ENCODE measurements around the gene SLC34A3. TPM values are rescaled to one million over a fixed set of nuclear protein-coding genes. Genes with fewer than 3 reads are reported as not detected.
A peak's percentile ranks its signal among the peaks of the same experiment; 100 is the strongest.

The SLC34A3 gene
- total RNA-seq, 1 donor from 2014 or later: not detected

DNA sequence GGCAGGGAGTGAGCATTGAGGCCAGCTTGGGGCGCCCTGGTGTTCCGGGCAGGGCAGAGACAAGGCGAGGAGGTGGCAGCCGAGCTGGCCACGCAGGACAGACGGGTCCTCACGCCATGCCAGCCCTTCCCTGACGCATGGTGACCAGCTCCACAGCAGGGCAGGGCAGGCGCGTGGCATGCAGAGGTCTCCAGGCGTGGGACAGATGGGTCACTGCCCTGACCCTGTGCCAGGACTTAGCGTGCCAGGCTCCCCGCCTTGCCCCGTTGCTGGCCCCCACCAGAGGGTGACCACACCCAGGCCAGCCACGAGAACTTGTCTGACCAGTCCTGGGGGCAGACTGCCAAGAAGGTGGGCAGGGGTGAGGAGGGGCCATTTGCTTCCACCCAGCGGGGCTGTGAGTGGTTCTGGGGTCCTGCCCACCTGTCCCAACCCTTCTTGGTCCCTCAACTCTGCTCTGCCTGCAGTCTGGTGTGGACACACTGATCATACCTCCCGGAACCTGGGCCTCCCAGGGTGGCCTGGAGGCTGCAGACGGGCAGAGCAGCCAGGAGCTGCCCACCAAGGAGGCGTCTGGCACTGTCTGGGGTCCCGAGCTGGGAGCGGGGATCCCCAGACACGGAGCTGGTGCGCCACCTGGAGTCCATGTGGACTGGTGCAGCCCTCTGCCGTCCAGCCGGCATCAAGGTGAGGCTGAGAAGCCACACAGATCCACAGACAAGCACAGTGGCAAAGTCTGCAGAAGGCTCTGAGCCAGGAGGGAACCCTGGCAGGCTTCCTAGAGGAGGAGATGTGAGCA is 3.4 kb upstream of the SLC34A3 start, which contains the start of gene RNF224:
Gene RNF224 (plus strand): TSS at position 449 of the 799 bp plus-strand sequence. CDS start 834 bp downstream, outside the sequence.
- DNase-seq: peak; percentile 74
- peak; percentile 41 for ATAC-seq (ENCODE audit: low read depth)
- H3K9me3 Mint-ChIP-seq: no peaks in the 10 kb centered on the region
- intact Hi-C loops (cut with micrococcal nuclease): loop anchor here (1.0 to 10.0 kb wide), 5 partner anchors 38 to 342 kb away; partner anchors contain the start of genes C8G, FBXW5, NPDC1 and TRAF2
- peaks cover 2% of the 10 kb centered on the region for H3K27me3 Mint-ChIP-seq
- POLR2A ChIA-PET: interaction anchor here (0.6 to 1.9 kb wide), 10 partner anchors 13 to 181 kb away, joined by 3 to 10 read pairs (median 4); partner anchors contain the start of genes ANAPC2, MAN1B1, NDOR1 and NPDC1
- no peaks in the 10 kb centered on the region for H3K36me3 Mint-ChIP-seq (ENCODE audit: low read depth)
- H3K4me3 Mint-ChIP-seq: no peak within 1 kb of the TSS
- CTCF ChIA-PET: interaction anchor here (0.9 to 4.1 kb wide), 12 partner anchors 9 to 198 kb away, joined by 3 to 21 read pairs (median 5); partner anchors contain the start of genes ANAPC2, DPP7, NDOR1 and NPDC1
- TF ChIP-seq CTCF (IDR thresholded peaks at IDR 0.05): no peak
- peaks cover 18% of the 10 kb centered on the region for H3K4me1 Mint-ChIP-seq
- H3K27ac Mint-ChIP-seq: peak within 1 kb of the TSS; percentile 35

DNA sequence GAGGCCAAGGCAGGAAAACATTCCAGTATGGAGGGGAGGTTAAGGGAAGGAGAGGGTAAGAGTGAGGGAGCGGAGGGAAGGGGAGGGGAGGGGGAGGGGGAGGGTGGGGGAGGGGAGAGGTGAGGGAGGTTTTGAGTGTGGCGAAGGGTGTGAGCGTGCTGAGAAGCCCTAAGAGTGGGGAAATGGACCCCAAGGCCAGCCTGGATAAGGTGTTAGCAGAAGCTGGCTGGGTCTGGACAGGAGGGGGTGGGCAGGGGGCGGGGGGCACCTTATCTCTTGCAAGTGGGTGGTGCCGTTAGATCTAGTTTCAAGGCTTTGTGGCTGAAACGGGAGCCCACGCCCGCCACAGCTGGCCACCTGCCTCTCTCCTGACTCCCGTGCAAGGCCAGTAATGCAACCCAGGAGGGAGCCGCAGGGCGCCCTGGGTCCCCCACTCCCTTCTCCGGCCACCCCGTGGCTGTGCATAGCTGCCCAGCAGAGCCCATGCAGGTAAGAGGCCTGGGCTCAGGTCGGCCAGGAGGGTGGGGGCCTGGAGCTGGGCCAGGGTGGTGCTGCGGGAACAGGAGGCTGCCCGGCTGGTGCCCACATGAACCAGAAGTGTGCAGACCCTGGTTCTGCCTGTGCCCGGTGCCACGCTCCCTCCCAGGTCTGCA is 2.7 kb upstream of the SLC34A3 start:
- POLR2A ChIA-PET: interaction anchor here (0.6 to 1.9 kb wide), 6 partner anchors 23 to 181 kb away, joined by 3 to 10 read pairs (median 4); partner anchors contain the start of genes ANAPC2, MAN1B1, NDOR1 and SSNA1
- intact Hi-C loops (cut with micrococcal nuclease): loop anchor here (1.0 to 10.0 kb wide), 5 partner anchors 39 to 343 kb away; partner anchors contain the start of genes C8G, FBXW5, NPDC1 and TRAF2
- H3K27me3 Mint-ChIP-seq: peaks cover 2% of the 10 kb centered on the region
- H3K4me3 Mint-ChIP-seq: no peak overlapping the region
- no peak for ATAC-seq (ENCODE audit: low read depth)
- peak overlapping the region; percentile 15 for H3K27ac Mint-ChIP-seq
- no peak for TF ChIP-seq CTCF (IDR thresholded peaks at IDR 0.05)
- H3K9me3 Mint-ChIP-seq: no peaks in the 10 kb centered on the region
- CTCF ChIA-PET: interaction anchor here (0.9 to 4.1 kb wide), 9 partner anchors 8 to 199 kb away, joined by 3 to 21 read pairs (median 10); partner anchors contain the start of genes ANAPC2, NPDC1 and SSNA1
- no peaks in the 10 kb centered on the region for H3K36me3 Mint-ChIP-seq (ENCODE audit: low read depth)
- peaks cover 16% of the 10 kb centered on the region for H3K4me1 Mint-ChIP-seq
- DNase-seq: no peak

DNA sequence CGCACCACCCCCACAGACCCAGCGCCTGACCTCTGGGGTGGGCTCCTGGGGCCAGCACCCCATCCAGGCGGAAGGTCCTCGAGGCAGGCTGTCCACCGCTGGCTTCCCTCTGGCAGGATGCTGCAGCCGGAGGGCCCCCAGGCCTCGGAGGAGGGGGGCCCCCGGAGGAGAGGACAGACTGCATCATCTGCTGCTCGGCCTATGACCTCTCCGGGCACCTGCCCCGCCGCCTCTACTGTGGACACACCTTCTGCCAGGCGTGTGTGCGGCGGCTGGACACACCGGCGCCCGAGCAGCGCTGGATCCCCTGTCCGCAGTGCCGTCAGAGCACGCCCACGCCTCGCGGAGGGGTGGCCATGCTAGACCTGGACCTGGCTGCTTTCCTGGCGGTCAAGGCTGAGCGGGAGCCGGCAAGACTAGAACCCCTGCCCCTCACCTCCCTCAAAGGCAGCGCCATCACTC is 2.2 kb upstream of the SLC34A3 start:
- ChIA-PET CTCF (interaction anchor here (4.1 kb wide), 1 partner anchor 182 kb away, joined by 21 read pairs; the partner anchor contains the start of gene NPDC1), POLR2A (interaction anchor here (1.0 to 1.9 kb wide), 3 partner anchors 39 to 182 kb away, joined by 3 to 10 read pairs (median 4); partner anchors contain the start of genes ANAPC2 and SSNA1)
- DNase-seq (no peak), ATAC-seq (ENCODE audit: low read depth) (no peak)
- intact Hi-C loops (cut with micrococcal nuclease): loop anchor here (10.0 kb wide), 2 partner anchors 284 to 344 kb away; partner anchors contain the start of genes C8G, FBXW5 and TRAF2
- H3K4me1 Mint-ChIP-seq: peaks cover 12% of the 10 kb centered on the region
- H3K27ac Mint-ChIP-seq: no peak overlapping the region
- peaks cover 2% of the 10 kb centered on the region for H3K27me3 Mint-ChIP-seq
- no peak overlapping the region for H3K4me3 Mint-ChIP-seq
- H3K36me3 Mint-ChIP-seq (ENCODE audit: low read depth): no peaks in the 10 kb centered on the region
- H3K9me3 Mint-ChIP-seq: no peaks in the 10 kb centered on the region
- no peak for TF ChIP-seq CTCF (IDR thresholded peaks at IDR 0.05)

- H3K4me3 Mint-ChIP-seq: no peak overlapping the region
- CTCF ChIA-PET: interaction anchor here (1.5 kb wide), 1 partner anchor 200 kb away, joined by 3 read pairs; no protein-coding TSS in a partner anchor
- no peak for DNase-seq
- peaks cover 2% of the 10 kb centered on the region for H3K27me3 Mint-ChIP-seq
- H3K36me3 Mint-ChIP-seq (ENCODE audit: low read depth): no peaks in the 10 kb centered on the region
- no peaks in the 10 kb centered on the region for H3K9me3 Mint-ChIP-seq
- intact Hi-C loops (cut with micrococcal nuclease): loop anchor here (10.0 kb wide), 2 partner anchors 284 to 344 kb away; partner anchors contain the start of genes C8G, FBXW5 and TRAF2
- H3K4me1 Mint-ChIP-seq: peaks cover 11% of the 10 kb centered on the region
- ATAC-seq (ENCODE audit: low read depth): no peak
- no peak overlapping the region for H3K27ac Mint-ChIP-seq
- TF ChIP-seq CTCF (IDR thresholded peaks at IDR 0.05): no peak
- POLR2A ChIA-PET: no interaction called here
Observed at GRCh38 chr9:137228968-137229896, 1.5 kb upstream of the SLC34A3 start.

Data from activated B cell treated with CpG ODN at 0.5 μM for 24 hours (primary cell).